Medulla oblongata (tissue), 1 donor: Measurements from ENCODE around the gene HDAC6.
"Not testable (repeated sequence)": the region's sequence is repeated elsewhere in the genome, so short reads cannot be mapped to it uniquely, and the experiment has no call there.

Experiments used
- DNase-seq: peaks from one replicate; pipeline ENCODE4 v3.0.0-alpha.2; 2015; ENCODE audit errors: extremely low spot score

Gene HDAC6

GRCh38 chrX:48789366-48790220 is 12.3 kb upstream of the HDAC6 start:
- DNase-seq: no peak

DNA sequence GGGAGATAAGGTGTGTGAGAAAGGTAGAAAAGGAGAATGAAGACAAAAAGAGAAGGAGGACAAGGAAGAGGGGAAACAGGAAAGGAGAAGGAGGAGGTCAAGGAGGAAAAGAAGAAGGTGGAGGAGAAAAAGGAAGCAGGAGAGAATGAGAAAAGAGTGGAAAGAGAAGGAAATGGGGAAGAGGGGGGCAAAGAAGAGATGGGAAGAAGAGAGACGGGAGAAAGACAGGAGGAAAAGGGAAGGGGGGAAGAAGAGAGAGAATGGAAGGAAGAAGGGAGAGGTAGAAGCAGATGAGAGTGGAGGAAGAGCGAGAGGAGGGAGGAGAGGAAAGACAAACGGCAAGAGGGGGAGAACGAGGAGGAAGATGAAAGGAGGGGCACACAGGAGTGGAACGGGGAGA is 11.4 kb upstream of the HDAC6 start:
- no peak for DNase-seq

GRCh38 chrX:48791063-48791820 is 10.6 kb upstream of the HDAC6 start:
- no peak for DNase-seq

DNA sequence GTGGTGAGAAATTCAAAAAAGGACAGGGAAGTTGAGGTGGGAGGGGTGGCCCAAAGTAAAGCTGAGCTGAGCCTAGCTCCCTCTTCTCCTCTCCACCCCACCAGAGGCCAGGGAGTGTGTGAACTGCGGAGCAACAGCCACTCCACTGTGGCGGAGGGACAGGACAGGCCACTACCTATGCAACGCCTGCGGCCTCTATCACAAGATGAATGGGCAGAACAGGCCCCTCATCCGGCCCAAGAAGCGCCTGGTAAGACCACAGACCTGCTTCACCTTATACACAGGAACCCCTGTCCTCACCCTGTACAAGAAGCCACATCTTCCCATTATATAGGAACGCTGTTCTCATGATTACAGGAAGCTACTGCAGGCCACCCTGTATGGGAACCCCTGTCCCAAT is 9.6 kb upstream of the HDAC6 start:
- DNase-seq: no peak

- DNase-seq: no peak
These were observed 7.9 kb upstream of the HDAC6 start for GRCh38 chrX:48793935-48794334.

GRCh38 chrX:48794340-48794910 is 7.4 kb upstream of the HDAC6 start:
- no peak for DNase-seq

- DNase-seq: no peak
These were observed 6.9 kb upstream of the HDAC6 start for GRCh38 chrX:48794911-48795515.

GRCh38 chrX:48798318-48798717 is 3.5 kb upstream of the HDAC6 start:
- no peak for DNase-seq

- no peak for DNase-seq
These were observed 1.1 kb upstream of the HDAC6 start for GRCh38 chrX:48800574-48801279.

DNA sequence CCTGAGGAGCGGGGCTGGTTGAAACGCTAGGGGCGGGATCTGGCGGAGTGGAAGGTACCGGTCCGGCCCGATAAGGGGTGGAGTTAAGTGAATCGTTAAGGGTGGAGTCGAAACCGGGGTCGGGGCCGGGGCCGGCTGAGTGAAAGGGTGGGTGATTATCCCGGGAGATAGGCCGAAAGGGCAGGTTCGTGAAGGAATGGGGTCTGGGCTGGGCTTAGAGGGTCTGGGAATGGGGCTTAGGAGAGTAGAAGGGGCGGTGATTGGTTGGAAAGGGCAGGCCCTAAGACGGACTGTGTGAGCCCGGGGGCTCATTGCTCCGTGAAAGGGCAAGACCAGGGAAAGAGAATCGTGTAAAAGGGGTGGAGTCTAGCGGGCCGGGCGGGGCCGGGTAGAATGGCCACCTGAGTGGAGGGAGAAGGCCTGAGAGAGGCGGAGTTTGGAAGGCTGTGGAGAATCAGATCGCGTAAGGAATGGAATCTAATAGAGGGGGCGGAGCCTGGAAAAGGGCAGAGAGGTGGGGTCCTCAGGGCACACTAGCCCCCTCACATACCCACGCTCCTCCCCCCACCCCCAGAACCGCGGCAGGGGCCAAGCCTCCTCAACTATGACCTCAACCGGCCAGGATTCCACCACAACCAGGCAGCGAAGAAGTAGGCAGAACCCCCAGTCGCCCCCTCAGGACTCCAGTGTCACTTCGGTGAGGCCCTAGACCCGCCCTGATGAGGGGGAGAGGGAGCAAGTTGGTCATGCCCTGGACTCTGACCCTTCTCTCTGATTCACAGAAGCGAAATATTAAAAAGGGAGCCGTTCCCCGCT is 430 bp downstream of the HDAC6 start:
- DNase-seq: peak; percentile 49

DNA sequence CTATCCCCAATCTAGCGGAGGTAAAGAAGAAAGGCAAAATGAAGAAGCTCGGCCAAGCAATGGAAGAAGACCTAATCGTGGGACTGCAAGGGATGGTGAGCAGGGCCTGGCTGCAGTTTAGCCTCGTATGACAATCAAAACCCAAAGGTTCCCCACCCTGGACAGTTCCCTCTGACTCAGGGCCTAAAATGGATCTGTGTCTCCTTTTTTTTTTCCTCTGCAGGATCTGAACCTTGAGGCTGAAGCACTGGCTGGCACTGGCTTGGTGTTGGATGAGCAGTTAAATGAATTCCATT is 986 bp downstream of the HDAC6 start:
- no peak for DNase-seq

DNA sequence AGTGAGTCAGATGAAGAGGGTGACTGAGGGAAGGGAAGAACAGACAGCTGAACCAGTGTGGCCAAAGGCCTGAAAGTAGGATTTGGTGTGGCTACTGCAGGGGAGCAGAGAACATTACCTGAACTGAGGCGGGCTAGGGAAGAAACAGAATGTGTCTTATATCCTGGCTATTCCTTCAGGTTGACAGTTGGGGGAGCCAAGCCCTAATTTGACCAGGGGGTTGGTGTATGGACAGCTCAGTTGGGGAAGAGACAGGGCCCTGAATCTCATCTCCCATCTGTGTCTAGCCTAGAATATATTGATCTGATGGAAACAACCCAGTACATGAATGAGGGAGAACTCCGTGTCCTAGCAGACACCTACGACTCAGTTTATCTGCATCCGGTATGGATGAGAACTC is 4.2 kb downstream of the HDAC6 start:
- no peak for DNase-seq

- DNase-seq: peak; percentile 15
These were observed 11.8 kb downstream of the HDAC6 start for GRCh38 chrX:48813644-48814043.

DNA sequence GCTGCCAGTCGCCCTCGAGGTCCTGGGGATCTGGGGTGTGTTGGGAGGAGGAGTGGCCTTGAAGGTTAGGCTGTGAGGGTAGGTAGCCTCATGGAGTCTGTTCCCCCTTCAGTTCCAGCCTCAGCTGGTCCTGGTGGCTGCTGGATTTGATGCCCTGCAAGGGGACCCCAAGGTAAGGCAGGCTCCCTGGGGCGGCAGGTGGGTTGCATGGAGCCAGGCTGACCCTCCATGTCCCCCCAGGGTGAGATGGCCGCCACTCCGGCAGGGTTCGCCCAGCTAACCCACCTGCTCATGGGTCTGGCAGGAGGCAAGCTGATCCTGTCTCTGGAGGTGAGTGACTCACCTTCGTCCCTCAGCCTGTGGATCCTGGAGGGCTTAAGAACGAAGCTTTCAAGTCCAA is 12.9 kb downstream of the HDAC6 start:
- no peak for DNase-seq

- DNase-seq: no peak
These were observed 13.4 kb downstream of the HDAC6 start for GRCh38 chrX:48815266-48815665.

DNA sequence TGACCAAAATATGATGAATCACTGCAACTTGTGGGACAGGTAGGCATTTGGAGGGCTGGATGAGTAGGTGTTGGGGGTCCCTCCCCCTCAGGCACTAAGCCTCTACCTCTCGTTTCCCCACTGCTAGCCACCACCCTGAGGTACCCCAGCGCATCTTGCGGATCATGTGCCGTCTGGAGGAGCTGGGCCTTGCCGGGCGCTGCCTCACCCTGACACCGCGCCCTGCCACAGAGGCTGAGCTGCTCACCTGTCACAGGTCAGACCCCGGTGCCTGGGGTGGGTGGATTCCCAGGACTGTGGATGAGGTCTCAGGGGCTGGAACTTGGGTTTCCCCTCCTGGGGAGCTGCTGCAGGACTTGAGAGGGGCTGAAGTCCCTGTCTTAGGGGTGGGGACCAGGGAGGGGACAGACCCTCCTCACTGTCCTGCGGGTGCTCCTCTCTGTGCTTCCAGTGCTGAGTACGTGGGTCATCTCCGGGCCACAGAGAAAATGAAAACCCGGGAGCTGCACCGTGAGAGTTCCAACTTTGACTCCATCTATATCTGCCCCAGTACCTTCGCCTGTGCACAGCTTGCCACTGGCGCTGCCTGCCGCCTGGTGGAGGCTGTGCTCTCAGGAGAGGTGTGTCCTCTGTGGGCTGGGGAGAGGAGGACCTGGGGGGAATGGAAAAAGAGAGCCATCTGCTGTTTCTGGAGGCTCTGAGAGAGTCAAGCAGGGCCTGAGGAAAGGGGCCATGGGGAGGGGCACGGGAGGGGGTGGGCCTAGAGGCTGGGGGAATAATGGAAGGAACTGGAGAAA is 14.3 kb downstream of the HDAC6 start:
- DNase-seq: no peak

DNA sequence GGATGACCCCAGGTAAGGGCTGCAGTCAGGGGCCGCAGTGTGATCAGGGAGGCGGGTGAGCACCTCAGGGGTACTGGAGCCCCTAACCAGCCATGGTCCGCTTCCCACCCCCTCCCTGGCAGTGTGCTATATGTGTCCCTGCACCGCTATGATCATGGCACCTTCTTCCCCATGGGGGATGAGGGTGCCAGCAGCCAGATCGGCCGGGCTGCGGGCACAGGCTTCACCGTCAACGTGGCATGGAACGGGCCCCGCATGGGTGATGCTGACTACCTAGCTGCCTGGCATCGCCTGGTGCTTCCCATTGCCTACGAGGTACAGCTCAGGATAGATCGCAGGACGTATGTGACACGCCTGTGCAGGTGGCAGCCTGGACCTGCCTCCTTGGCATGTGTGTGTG is 16.2 kb downstream of the HDAC6 start:
- DNase-seq: no peak

GRCh38 chrX:48818866-48819265 is 17.0 kb downstream of the HDAC6 start:
- no peak for DNase-seq

GRCh38 chrX:48819394-48819793 is 17.5 kb downstream of the HDAC6 start:
- not testable (repeated sequence) for DNase-seq

DNA sequence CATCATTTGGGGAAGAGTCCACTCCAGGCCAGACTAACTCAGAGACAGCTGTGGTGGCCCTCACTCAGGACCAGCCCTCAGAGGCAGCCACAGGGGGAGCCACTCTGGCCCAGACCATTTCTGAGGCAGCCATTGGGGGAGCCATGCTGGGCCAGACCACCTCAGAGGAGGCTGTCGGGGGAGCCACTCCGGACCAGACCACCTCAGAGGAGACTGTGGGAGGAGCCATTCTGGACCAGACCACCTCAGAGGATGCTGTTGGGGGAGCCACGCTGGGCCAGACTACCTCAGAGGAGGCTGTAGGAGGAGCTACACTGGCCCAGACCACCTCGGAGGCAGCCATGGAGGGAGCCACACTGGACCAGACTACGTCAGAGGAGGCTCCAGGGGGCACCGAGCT is 21.2 kb downstream of the HDAC6 start:
- no peak for DNase-seq
